GM21360 (cell line): ENCODE results near the gene UBALD1.

ENCODE experiments used
- ATAC-seq: cut with Tn5 transposase; IDR thresholded peaks from one replicate; pipeline ENCODE4 v1.9.1; 2021; ENCODE audit warnings: mild to moderate bottlenecking, moderate library complexity; ENCODE audit not compliant: unreplicated experiment

The UBALD1 gene

GRCh38 chr16:4646773-4647643 lies 32.3 kb upstream of the UBALD1 start:
- no peak for ATAC-seq

DNA sequence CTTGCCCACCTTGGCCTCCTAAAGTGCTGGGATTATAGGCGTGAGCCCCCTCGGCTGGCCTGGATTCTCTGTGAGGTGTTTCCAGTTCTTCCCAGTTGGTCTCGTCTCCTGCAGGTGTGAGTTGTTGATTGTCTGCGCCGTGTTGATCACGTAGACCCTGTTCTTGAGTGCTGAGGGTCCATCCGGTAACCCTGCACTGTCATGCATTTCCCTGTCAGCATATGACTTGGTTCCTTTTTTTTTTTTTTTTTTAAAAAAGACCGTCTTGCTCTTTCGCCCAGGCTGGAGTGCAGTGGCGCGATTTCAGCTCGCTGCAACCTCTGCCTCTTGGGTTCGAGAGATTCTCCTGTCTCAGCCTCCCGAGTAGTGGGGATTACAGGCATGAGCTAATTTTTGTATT lies 27.2 kb upstream of the UBALD1 start:
- ATAC-seq, result no peak

DNA sequence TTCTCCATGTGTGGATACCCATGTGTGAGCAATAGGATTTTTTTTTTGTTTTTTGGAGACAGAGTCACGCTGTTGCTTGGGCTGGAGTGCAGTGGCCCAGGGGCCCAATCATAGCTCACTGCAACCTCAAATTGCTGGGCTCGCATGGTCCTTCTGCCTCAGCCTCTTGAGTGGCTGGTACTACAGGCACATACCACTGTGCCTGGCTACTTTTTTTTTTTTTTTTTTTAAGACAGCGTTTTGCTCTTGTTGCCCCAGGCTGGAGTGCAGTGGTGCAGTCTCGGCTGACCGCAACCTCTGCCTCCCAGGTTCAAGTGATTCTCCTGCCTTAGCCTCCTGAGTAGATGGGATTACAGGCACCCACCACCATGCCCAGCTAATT lies 26.6 kb upstream of the UBALD1 start:
- ATAC-seq, result no peak

DNA sequence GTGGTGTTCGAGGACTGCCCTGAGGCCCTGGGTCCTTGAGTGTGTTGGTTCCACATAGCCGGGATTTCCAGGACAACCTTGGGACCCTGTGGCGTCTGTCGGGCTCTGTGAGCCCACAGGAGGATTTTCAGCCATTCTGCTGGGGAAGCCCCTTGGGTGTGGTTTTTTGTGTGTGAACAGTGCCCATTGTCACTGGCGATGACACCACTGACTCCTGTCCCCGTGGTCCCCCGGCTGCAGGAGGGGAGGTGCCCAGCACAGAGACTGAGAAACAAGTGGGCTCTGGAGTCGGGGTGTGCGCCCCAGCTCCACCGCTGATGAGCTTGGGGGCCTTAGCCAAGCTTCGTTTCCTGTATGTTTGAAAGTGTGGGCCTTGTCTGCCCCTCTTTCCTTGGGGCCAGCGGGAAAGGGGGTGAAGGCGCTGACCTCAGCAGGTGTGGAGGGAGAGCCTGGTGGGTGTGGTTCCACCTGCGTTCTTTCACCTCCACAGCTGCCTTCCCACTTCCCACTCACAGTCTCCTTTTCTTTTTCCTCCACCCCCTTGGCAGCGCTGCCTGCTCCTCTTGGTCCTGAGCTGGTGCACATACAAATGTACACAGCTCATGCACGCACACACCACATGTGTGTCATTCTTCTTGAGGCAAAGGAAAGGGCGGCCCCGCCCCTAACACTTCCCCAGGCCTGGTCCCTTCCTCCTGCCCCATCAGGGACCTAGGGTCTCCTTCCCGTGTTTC lies 26.1 kb upstream of the UBALD1 start:
- no peak for ATAC-seq

DNA sequence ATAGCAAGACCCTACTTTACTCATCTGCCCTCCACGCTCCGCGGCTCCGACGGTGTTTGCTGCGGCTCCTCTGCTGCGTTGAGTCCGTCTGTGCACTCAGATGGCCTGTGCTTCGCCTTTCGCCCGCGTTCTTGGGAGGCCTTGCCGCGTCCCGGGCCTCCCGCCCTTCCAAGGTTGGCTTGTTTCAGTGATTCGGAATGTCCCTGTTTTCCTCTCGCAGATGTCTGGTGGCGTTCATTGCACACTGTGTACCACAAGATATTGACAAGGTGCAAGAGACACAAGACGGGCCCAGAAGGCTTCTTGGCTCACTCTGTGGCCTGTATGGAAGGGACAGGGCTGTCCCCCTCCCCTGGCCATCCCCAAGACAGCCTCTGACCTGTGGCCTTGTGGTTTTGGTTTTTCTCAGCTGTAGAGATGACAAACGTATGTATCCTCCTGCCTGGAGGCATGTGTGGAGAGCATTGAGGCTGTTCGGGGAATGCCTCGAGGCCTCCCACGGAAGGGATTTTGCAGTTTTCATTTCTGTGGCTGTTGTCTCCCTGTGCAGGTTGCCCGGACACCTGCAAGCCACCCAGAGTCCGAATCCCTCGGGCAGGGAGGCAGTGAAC lies 25.3 kb upstream of the UBALD1 start:
- no peak for ATAC-seq

DNA sequence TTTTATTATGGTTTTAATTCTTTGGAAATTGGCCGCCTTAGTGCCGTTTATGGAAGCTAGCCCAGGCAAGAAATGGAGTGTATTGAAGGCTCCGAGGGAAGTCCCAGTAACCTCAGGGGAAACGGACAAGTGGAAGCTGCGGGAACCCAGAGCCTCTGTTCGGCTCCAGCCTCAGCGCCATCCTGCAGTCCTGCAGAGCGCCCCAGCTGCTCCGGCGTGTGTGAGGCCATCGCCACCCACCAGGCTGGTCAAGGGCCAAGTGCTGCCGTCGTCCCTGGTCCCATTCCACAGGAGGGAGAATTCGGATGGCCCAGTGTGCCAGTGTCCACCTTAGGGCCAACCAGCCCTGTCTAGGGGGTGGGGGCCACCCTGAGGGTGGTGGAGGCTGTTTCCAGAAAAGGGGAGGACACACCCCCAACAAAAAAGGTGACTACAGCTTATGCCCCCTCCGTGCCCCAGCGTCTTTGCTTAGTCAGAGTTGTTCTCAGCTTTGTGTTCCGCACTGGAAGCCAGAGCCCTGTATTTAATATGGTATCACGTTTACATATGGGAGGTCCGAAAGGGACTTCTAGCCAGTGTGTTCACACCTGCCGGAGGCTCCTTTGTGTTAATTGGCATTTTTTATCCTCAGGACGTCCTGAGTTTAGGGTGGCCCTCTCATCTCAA lies 22.9 kb upstream of the UBALD1 start:
- ATAC-seq, result no peak

- ATAC-seq, result no peak
These were observed 21.5 kb upstream of the UBALD1 start for GRCh38 chr16:4636196-4636595.

GRCh38 chr16:4634768-4635167 lies 20.1 kb upstream of the UBALD1 start:
- no peak for ATAC-seq

DNA sequence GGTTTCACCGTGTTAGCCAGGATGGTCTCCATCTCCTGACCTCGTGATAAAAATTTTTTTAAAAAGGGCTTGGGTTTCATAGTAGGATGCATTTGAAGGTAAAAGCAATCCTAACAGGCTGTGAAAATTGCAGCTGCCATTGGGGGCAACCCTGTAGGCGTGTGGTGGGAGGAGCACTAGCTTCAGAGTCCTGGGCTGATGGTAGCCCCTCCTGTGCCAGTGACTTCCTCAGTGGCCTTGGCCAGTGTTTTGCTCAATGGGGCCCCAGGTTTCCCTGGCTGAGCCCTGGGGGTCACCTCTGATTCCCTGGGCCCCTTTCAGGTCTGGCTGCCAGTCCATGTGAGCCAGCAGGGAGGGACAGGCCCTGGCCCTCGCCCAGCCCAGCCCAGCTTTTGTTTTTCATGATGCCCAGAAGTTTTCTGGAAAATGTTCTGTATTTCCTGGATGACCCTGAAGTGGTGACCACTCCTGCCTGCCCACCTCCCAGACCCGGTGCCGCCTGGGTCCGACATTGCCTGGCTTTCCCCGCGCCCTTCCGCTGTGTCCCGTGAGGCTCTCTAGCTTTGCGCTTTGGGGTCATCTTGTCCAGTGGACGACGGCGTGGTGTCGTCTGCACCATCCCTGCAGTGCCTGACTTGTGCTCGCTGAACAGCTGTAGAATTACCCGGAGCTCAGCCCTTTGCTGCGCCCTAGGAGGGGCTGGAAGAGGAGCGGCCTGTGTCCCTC lies 19.4 kb upstream of the UBALD1 start:
- ATAC-seq, result no peak

DNA sequence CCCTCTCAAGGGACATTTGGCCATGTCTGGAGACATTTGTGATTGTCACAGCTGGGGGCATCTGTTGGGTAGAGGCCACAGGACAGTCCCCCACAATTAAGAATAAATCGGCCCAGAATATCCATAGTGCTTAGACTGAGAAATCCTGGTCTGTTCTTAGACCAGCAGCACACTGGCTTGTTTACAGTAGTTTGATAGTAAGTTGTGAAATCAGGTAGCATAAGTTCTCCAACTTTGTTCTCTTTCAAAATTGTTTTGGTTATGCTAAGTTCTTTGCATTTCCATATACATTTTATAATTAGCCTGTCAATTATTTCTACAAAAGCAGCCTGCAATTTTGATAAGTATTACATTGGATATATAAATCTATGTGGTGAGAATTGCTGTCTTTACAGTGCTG lies 16.8 kb upstream of the UBALD1 start:
- ATAC-seq, result no peak

DNA sequence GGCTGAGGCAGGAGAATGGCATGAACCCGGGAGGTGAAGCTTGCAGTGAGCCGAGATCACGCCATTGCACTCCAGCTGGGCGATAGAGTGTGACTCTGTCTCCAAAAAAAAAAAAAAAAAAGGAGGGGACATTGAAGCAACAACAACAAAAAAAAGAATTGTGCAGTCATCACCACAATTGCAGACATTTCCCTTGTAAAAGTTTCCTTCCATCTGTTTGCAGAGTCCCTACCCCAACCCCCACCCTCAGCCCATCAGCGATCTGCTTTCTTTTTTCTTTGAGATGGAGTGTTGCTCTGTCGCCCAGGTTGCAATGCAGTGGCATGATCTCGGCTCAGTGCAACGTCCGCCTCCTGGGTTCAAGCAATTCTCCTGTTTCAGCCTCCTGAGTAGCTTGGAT lies 13.6 kb upstream of the UBALD1 start:
- ATAC-seq, result no peak

DNA sequence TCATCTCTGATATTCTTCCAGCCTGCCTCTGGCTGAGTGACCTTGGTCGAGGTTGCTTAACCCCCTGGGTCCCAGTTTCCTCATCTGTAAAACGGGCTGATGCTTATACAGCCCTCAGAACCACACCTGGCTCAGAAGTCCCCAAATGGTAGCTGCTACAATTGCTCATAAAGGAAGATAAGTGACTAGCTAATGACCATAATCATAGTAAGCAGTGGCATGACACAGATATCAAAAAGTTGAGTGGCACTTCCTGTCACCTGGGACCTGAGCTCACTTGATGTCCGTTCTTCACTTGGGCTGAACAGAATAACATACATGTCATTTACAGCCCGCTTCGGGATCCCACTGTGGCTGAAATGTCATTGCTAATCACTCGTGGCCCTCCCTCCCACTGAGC lies 11.7 kb upstream of the UBALD1 start:
- no peak for ATAC-seq

- no peak for ATAC-seq
These were observed 11.0 kb upstream of the UBALD1 start for GRCh38 chr16:4625560-4626159.

- ATAC-seq, result peak; percentile 45
These were observed 10.3 kb upstream of the UBALD1 start for GRCh38 chr16:4624827-4625559.

DNA sequence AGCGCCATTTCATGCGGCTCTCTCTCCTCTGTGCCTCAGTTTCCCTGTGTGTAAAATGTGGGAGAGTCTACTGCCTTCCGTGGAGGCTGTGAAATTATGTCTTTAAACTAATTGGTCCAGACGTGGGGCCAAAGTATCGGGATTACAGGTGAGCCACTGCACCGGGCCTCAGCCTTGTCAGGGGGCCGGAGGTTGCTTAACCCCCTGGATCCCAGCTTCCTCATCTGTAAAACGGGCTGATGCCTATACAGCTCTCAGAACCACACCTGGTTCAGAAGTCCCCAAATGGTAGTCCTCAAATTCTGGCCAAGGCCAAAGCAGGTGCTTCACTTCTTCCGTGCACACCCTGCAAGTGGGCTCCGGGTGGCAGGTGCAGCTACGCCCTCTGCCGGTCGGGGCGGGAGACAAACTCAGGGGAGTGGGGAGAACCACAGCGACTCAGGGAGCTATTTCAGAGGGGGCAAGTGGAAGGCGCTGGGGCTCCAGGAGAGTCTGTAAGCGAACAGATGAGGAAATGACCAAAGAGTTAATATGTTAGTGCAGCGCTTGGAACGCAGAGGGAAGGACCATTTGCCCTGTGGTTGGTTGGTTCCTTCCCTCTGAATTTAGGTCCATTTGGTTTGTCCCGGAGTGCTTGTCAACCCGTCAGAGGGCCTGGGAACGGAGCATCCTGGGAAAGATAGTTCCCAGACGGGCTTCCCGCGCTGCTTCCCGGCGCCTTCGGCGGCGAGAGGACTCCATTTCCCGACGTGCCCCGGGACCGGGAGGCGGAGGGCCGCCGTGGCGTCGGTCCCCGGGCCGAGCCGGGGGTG lies 9.5 kb upstream of the UBALD1 start, which contains the start of gene MGRN1:
Gene MGRN1 (plus strand): TSS at position 812 of the 812 bp plus-strand sequence. CDS start 135 bp downstream, outside the sequence.
- ATAC-seq, result peak; percentile 64

DNA sequence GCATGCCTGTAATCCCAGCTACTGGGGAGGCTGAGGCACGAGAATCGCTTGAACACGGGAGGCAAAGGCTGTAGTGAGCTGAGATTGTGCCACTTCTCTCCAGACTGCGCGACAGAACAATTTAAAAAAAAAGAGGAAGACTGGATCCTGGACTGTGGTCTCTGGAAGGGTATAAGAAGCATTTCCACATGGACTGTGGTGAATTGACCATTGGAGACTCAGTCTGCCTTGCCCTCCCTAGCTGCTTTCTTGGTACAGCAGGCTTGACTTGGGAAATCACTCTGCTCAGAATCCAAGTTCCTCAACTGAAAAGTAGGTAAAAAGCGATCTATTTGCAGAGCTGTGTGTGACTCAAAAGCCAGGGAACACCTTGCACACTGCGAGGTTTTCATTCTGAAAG lies 8.9 kb upstream of the UBALD1 start:
- no peak for ATAC-seq

GRCh38 chr16:4618645-4619418 lies 4.1 kb upstream of the UBALD1 start:
- no peak for ATAC-seq

DNA sequence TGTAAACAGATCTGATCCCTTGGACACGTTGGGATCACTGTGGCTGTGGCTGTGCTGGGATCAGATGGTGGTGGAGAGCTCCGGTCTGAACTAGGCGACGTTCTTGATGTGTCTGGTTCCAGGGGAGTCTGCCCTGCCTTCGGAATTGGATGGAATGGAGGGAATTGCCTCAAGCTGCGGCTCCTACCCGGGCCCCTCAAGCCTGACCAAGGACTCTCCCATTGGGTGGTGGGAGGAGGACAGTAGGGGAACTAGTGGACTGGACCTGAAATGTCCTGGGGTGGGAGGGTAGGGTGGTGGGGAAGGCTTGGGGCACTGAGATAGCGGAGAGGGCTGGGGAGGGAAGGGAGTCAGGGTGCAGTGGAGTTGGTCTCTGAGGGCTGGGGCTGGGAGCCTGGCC lies 3.2 kb upstream of the UBALD1 start:
- ATAC-seq, result no peak
